PC-9 (cell line): ENCODE data around the gene PPP2R5C. TPM values are rescaled to one million over a fixed set of nuclear protein-coding genes. Genes with fewer than 3 reads are reported as not detected.

Source experiments
- BruUV-seq: library from RNA; stranded (reverse); fragments of 400-500 nt; replicated peaks from 2 replicates; lab custom pipeline; 2021; lab: Mats Ljungman, UMichigan
- CTCF ChIA-PET: fragments of 300-600 bp; sonication (Branson Sonifier 250); formaldehyde crosslinking; loops from one replicate; lab custom pipeline; 2022; ENCODE audit warnings: antibody characterized with exemption; lab: Charles Lee
- POLR2A ChIA-PET: fragments of 300-600 bp; sonication (Branson Sonifier 250); formaldehyde crosslinking; loops from one replicate; lab custom pipeline; 2022; ENCODE audit warnings: antibody characterized with exemption; ENCODE audit not compliant: unreplicated experiment; lab: Charles Lee
- DNase-seq, 2 experiments: peaks; one replicate each; pipeline versions ENCODE4 v3.0.0 to v3.0.0-alpha.2; 2015 to 2022; ENCODE audit warnings: mixed read lengths in 1 of 2
- H2AFZ ChIP-seq: fragments of 200-600 bp; sonication (generic); 2 replicates; pipeline ENCODE4 v1.8.1; 2017; ENCODE audit warnings: antibody characterized with exemption
- H3F3A ChIP-seq: fragments of 200-600 bp; sonication (generic); 2 replicates; pipeline ENCODE4 v1.8.1; 2017; ENCODE audit warnings: antibody characterized with exemption, mild to moderate bottlenecking, low read depth; ENCODE audit not compliant: insufficient read depth
- H3K27ac ChIP-seq: fragments of 200-600 bp; sonication (generic); 2 replicates; pipeline ENCODE4 v1.6.1; 2016; ENCODE audit warnings: mixed run types
- H3K27me3 ChIP-seq: fragments of 200-600 bp; sonication (generic); 2 replicates; pipeline ENCODE4 v1.6.1; 2016; ENCODE audit warnings: low read depth, mixed run types; ENCODE audit not compliant: insufficient read depth
- H3K36me3 ChIP-seq: fragments of 200-600 bp; sonication (generic); 2 replicates; pipeline ENCODE4 v1.6.1; 2016; ENCODE audit warnings: low read depth, mixed run types
- H3K4me1 ChIP-seq: fragments of 200-600 bp; sonication (generic); replicated peaks from 2 replicates; pipeline ENCODE4 v1.6.1; 2016; ENCODE audit warnings: mixed run types; ENCODE audit not compliant: insufficient read depth
- H3K4me2 ChIP-seq: fragments of 200-600 bp; sonication (generic); 2 replicates; pipeline ENCODE4 v1.6.1; 2017; ENCODE audit warnings: mixed run types
- H3K4me3 ChIP-seq: fragments of 200-600 bp; sonication (generic); 2 replicates; pipeline ENCODE4 v1.6.1; 2016; ENCODE audit warnings: mixed run types
- H3K79me2 ChIP-seq: fragments of 200-600 bp; sonication (generic); 2 replicates; pipeline ENCODE4 v1.6.1; 2017; ENCODE audit warnings: low read depth, mixed run types
- H3K9me2 ChIP-seq: fragments of 200-600 bp; sonication (generic); 2 replicates; pipeline ENCODE4 v1.8.1; 2017; ENCODE audit warnings: mild to moderate bottlenecking; ENCODE audit not compliant: insufficient read depth
- H3K9me3 ChIP-seq: fragments of 200-600 bp; sonication (generic); 2 replicates; pipeline ENCODE4 v1.8.1; 2016; ENCODE audit warnings: low read depth; ENCODE audit not compliant: insufficient read depth
- H4K20me1 ChIP-seq: fragments of 200-600 bp; sonication (generic); 2 replicates; pipeline ENCODE4 v1.8.1; 2017; ENCODE audit not compliant: insufficient read depth
- EZH2 ChIP-seq: fragments of 200-600 bp; sonication (generic); IDR thresholded peaks from 2 replicates; pipeline ENCODE4 v1.8.0; 2017; ENCODE audit warnings: antibody characterized with exemption, low read depth
- intact Hi-C: fragments of 100-400 bp; cut with micrococcal nuclease; formaldehyde crosslinking; loops from one replicate; pipeline ENCODE4 v1.10.0; 2022; ENCODE audit not compliant: unreplicated experiment
- total RNA-seq: library from RNA; stranded (reverse); gene quantifications from 2 replicates; pipeline ENCODE4 v1.2.3, GENCODE V29; 2021
- TF ChIP-seq, protein P1 (sequence below): fragments of 200-600 bp; sonication (generic); conservative IDR thresholded peaks from 2 replicates; pipeline ENCODE4 v1.6.1; 2017; ENCODE audit warnings: mixed run types, antibody characterized with exemption, mild to moderate bottlenecking, moderate library complexity

The PPP2R5C gene
- total RNA-seq, 1 experiment from 2014 or later, result 401 TPM

DNA sequence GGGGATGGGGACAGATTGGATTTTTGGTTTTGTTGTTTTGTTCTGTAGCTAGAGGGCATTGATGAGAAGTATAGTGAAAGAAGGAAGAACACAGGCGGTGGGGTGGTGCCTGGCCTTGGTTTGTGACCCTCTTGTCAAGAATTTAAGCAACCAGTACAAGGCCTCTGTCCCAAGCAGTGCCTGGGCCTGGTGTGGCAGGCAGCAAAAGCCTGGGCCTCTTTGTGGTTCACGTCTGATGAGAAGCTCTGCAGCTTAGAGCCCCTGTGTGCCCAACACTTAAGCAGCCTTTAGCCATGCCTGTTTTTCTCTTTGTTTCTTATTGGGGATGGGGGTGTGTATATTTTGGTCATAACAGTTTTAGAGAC lies 98.0 kb downstream of the PPP2R5C start:
- Histone ChIP-seq H3K9me3 (no peaks in the 10 kb centered on the region), H3K36me3 (peaks cover 16% of the 10 kb centered on the region), H3K4me3 (no peak overlapping the region), H3K9me2 (no peaks in the 10 kb centered on the region), H3K79me2 (peaks cover 26% of the 10 kb centered on the region), H4K20me1 (peaks cover 26% of the 10 kb centered on the region), H3K4me2 (no peak overlapping the region), H3K4me1 (no peaks in the 10 kb centered on the region), H3F3A (0 out of 2 replicates have a peak, but pooled peaks cover 3% of the 10 kb centered on the region), H3K27ac (no peak overlapping the region), H2AFZ (no peak overlapping the region), H3K27me3 (no peaks in the 10 kb centered on the region)
- TF ChIP-seq, protein P1, sequence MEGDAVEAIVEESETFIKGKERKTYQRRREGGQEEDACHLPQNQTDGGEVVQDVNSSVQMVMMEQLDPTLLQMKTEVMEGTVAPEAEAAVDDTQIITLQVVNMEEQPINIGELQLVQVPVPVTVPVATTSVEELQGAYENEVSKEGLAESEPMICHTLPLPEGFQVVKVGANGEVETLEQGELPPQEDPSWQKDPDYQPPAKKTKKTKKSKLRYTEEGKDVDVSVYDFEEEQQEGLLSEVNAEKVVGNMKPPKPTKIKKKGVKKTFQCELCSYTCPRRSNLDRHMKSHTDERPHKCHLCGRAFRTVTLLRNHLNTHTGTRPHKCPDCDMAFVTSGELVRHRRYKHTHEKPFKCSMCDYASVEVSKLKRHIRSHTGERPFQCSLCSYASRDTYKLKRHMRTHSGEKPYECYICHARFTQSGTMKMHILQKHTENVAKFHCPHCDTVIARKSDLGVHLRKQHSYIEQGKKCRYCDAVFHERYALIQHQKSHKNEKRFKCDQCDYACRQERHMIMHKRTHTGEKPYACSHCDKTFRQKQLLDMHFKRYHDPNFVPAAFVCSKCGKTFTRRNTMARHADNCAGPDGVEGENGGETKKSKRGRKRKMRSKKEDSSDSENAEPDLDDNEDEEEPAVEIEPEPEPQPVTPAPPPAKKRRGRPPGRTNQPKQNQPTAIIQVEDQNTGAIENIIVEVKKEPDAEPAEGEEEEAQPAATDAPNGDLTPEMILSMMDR, result no peak
- TF ChIP-seq EZH2, result no peak
- DNase-seq, result no peak
- BruUV-seq, result TSS peak; percentile 3
- intact Hi-C loops, result no loop called here
- ChIA-PET POLR2A (no interaction called here), CTCF (no interaction called here)

DNA sequence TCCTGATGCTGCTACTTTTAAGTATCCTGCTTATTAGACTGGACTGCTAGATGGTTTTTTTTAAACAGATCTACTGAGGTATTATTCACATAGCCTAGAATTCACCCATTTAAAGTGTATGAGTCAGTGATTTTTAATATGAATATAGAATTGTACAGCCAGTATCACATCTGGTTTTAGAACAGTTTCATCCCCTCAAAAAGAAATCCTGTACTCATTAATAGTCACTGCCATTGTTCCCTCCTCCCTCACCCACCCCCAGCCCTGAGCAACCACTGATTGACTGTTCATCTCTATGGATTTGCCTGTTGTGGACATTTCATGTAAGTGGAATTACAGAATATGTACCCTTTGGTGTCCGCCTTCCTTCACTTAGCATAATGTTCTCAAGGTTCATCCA lies 98.4 kb downstream of the PPP2R5C start:
- Histone ChIP-seq H3F3A (0 out of 2 replicates have a peak, but pooled peaks cover 3% of the 10 kb centered on the region), H3K9me2 (no peaks in the 10 kb centered on the region), H3K36me3 (peaks cover 16% of the 10 kb centered on the region), H4K20me1 (peaks cover 24% of the 10 kb centered on the region), H3K4me2 (no peak overlapping the region), H3K27ac (no peak overlapping the region), H3K4me3 (no peak overlapping the region), H3K27me3 (no peaks in the 10 kb centered on the region), H3K79me2 (peaks cover 29% of the 10 kb centered on the region), H3K9me3 (no peaks in the 10 kb centered on the region), H2AFZ (no peak overlapping the region), H3K4me1 (no peaks in the 10 kb centered on the region)
- intact Hi-C loops, result no loop called here
- CTCF ChIA-PET, result no interaction called here
- POLR2A ChIA-PET, result no interaction called here
- TF ChIP-seq, protein P1, result no peak
- TF ChIP-seq EZH2, result no peak
- no peak for DNase-seq
- no TSS peak for BruUV-seq

DNA sequence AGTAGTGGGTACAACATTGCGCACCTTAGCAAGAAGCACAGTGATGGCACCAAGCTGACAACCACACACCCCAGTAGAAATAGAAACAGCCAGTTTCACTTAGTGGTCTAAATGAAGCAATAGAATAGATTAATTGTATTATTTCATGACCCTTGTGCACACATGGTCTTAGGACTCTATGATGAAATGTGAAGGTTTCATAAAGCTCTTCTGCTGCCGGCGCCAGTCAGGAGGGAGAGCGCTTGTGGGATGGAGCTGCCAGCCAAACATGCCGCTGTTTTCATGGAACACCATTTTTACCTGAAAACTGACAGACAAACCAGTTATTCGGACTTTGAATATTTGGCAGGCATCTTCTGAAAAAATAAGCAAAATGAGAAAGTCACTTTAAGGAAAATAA lies 100.0 kb downstream of the PPP2R5C start:
- peaks cover 12% of the 10 kb centered on the region; the same call in 1 of the 2 replicates for H4K20me1 ChIP-seq
- no peaks in the 10 kb centered on the region for H3K9me3 ChIP-seq
- no peak overlapping the region for H3K27ac ChIP-seq
- peaks cover 36% of the 10 kb centered on the region for H3K79me2 ChIP-seq
- ChIA-PET POLR2A (interaction anchor here (0.7 kb wide), 2 partner anchors 42 to 53 kb away, joined by 3 to 5 read pairs; no protein-coding TSS in a partner anchor), CTCF (no interaction called here)
- no peak overlapping the region for H3K4me3 ChIP-seq
- H3K9me2 ChIP-seq, result no peaks in the 10 kb centered on the region
- no peak for DNase-seq
- peaks cover 16% of the 10 kb centered on the region for H3K36me3 ChIP-seq
- no peaks in the 10 kb centered on the region for H3K27me3 ChIP-seq
- BruUV-seq, result no TSS peak
- TF ChIP-seq, protein P1, result no peak
- no peak for TF ChIP-seq EZH2
- H3K4me1 ChIP-seq, result no peaks in the 10 kb centered on the region
- H3F3A ChIP-seq, result no peaks in the 10 kb centered on the region
- no peak overlapping the region for H2AFZ ChIP-seq
- intact Hi-C loops, result no loop called here
- H3K4me2 ChIP-seq, result no peak overlapping the region
